HG02885 (cell line): ENCODE measurements around the gene SMARCD3.

Source experiments
- ATAC-seq: cut with Tn5 transposase; IDR thresholded peaks from one replicate; pipeline ENCODE4 v1.9.1; 2021; ENCODE audit warnings: mild to moderate bottlenecking; ENCODE audit not compliant: unreplicated experiment, poor library complexity

Gene SMARCD3

GRCh38 chr7:151238924-151239836 lies 9.3 kb downstream of the SMARCD3 start:
- ATAC-seq: no peak

- ATAC-seq: no peak
Measured at GRCh38 chr7:151238190-151238810, 10.2 kb downstream of the SMARCD3 start.

GRCh38 chr7:151237244-151238189 lies 11.0 kb downstream of the SMARCD3 start:
- ATAC-seq: no peak

GRCh38 chr7:151236406-151236805 lies 12.1 kb downstream of the SMARCD3 start:
- ATAC-seq: no peak

DNA sequence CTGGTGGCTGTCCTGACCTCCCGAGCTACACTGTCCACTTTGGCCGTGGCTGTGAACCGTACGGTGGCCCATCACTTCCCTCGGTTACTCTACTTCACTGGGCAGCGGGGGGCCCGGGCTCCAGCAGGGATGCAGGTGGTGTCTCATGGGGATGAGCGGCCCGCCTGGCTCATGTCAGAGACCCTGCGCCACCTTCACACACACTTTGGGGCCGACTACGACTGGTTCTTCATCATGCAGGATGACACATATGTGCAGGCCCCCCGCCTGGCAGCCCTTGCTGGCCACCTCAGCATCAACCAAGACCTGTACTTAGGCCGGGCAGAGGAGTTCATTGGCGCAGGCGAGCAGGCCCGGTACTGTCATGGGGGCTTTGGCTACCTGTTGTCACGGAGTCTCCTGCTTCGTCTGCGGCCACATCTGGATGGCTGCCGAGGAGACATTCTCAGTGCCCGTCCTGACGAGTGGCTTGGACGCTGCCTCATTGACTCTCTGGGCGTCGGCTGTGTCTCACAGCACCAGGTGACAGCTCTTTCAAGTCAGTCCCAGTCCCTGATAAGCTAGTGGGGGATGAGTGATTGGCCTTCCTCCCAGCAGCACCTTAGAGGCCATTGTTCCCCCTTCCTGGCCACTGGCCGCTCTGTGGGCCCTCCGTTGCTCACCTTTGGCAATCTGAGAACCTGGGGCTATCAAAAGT lies 13.3 kb downstream of the SMARCD3 start:
- ATAC-seq: no peak

GRCh38 chr7:151233804-151234203 lies 14.7 kb downstream of the SMARCD3 start:
- no peak for ATAC-seq

GRCh38 chr7:151232917-151233701 lies 15.4 kb downstream of the SMARCD3 start:
- peak; percentile 35 for ATAC-seq

GRCh38 chr7:151232091-151232916 lies 16.2 kb downstream of the SMARCD3 start, which contains the start of gene CHPF2:
TSS of gene CHPF2 (plus strand) at chr7:151232483. CDS start at chr7:151234012, 1,529 bp downstream.
- ATAC-seq: peak; percentile 99

GRCh38 chr7:151231080-151231479 lies 17.4 kb downstream of the SMARCD3 start:
- ATAC-seq: no peak

DNA sequence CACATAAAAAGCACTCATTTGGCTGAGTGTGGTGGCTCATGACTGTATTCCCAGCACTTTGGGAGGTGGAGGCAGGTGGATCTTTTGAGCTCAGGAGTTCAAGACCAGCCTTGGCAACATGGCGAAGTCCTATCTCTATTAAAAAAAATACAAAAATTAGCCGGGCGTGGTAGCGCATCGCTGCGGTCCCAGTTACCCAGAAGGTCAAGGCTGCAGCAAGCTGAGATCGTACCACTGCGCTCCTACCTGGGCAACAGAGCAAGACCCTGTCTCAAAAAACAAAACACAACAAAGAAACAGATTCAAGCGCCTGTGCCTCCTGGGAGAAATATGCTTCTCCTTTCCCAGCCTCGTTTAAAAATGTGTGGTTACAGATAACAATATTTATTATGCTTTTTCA lies 19.2 kb downstream of the SMARCD3 start:
- no peak for ATAC-seq

DNA sequence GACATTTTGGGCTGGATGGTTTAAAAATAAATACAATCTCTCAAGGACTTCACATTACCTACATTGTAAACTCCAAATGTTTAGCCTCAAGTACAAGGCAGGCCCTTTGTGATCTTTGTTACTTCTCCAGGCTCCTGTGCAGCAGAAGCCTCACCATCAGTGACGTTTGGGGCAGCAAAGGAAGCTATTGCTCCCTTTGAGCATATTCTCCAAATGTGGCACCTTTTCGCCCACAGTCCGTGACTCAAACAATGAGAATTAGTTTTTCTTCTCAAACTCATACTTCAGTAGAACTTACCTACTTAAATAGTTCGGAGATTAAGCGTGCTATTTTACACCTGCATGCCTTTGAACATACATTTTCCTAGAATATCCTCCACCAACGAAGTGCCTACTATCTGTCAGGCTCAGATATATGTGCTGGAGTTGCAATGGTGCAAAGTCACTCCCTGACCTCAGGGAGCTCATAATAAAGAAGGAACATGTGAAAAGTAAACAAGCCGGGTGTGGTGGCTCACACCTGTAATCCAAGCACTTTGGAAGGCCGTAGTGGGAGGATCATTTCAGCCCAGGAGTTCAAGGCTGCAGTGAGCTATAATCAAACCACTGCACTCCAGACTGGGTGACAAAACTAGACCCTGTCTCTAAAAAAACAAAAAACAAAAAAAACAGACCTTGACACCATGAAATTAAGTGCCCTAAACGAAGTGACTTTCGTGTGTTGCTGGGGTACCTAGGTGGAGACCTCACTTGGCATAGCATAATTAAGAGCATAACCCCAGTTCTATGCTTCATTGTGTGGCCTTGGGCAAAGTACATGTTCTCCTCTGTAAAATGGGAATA lies 20.2 kb downstream of the SMARCD3 start:
- no peak for ATAC-seq

DNA sequence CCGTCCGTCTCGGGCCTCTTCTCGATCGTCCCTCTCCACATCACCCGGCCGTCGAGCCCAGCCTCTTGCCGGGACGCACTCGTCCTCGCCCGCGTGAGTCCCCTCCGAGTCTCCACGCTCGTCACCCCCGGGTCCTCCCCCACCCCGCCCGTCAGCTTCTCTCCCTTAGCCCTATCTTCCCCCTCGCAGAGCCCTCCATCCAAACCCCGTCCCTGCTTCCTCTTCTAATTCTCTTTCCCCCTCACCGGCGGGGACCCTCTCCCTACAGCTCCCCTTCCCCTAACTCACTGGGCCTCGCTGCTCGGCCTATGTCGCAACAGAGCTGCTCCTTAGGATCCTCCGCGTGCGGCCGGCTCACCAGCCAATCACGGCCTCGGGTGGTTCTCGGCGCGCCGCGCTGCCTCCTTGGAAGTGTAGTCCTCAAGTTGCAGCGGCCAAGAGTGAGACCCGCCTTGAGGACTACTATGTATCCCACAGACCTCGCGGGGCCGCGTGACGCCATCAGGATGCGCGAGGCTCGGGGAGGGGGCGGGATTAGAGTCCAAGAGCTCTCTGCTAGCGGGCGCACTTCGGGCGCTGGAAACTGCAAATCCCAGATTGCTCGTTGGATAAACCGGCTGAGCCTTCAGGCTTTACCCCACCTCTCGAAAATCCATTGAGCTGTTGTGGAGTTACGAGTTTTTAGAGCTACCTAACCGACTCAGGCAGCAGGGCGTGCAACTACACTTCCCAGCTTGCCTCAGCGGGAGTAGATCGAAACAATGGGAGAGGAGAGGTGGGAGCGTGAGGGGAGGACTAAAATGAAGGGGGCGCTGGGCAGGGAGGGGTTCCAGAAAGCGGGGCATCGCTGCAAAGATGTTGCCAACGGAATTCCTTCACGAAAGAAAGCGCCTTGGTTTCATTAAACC lies 21.4 kb downstream of the SMARCD3 start, which contains the start of gene ABCF2:
Gene ABCF2, minus strand, starts transcription at position 331 of the 908 bp plus-strand sequence. CDS start 747 bp downstream, outside the sequence.
- peak; percentile 100 for ATAC-seq

DNA sequence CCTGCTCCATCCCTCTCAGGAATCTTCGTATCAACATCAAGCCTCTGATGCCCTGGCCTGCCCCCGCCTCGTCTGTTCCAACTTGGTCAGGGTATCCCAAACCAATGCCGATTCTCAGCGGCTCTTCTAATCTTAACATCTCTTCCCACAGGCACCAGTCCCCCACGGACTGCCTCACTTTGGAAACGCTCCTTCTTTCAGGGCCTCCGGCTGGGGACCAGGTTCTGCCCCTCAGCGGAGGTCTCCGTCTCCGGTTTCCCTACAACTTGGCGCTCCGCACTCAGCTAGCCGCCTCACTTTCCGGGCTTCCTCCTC lies 22.0 kb downstream of the SMARCD3 start:
- no peak for ATAC-seq

GRCh38 chr7:151225948-151226510 lies 22.5 kb downstream of the SMARCD3 start:
- no peak for ATAC-seq

- no peak for ATAC-seq
Measured at GRCh38 chr7:151223728-151224127, 24.8 kb downstream of the SMARCD3 start.

DNA sequence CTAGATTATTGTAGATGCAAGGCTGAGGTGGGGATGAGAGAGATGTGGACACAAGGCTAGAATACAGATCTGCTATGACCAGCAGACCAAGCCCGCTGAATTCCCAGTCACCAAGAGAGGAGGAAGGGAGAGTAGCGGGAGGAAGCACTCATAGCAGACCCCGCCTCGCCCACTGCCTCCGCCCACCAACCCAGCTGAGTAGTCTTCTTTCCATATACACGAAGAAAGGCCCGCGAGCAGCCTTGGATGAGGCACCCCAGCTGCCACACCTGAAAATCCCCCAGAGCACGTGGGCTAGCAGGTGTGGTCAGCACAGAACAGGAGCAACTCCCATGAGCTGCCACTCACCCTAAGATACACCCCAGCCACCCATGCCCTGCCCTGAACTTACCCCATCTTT lies 30.3 kb downstream of the SMARCD3 start:
- no peak for ATAC-seq
